GM12878 (cell line): ENCODE results near the gene TTC4. TPM values are rescaled to one million over a fixed set of nuclear protein-coding genes. Genes with fewer than 3 reads are reported as not detected.

Experiments
- ATAC-seq: fragments of 200-7000 bp; cut with Tn5 transposase; 3 replicates; pipeline ENCODE4 v1.9.1; 2020; ENCODE audit warnings: mild to moderate bottlenecking, moderate library complexity
- BruUV-seq: library from RNA; stranded (reverse); fragments of 400-500 nt; replicated peaks from 2 replicates; lab custom pipeline; 2021; lab: Mats Ljungman, UMichigan
- CTCF ChIA-PET: fragments of 300-600 bp; sonication (Branson Sonifier 250); formaldehyde crosslinking; extraction: SDS; loops from one replicate; lab custom pipeline; 2021; ENCODE audit warnings: inconsistent platforms; lab: Yijun Ruan, JAX
- POLR2A ChIA-PET: fragments of 350-600 bp; formaldehyde crosslinking; extraction: SDS; loops from one replicate; lab custom pipeline; 2021; ENCODE audit warnings: inconsistent platforms; lab: Charles Lee
- RAD21 ChIA-PET: fragments of 300-600 bp; sonication (Branson Sonifier 250); formaldehyde crosslinking; loops from one replicate; lab custom pipeline; 2023; ENCODE audit warnings: antibody characterized with exemption; ENCODE audit not compliant: unreplicated experiment; lab: Charles Lee
- SMC1A ChIA-PET: fragments of 300-600 bp; sonication (Branson Sonifier 250); formaldehyde crosslinking; loops from one replicate; lab custom pipeline; 2023; ENCODE audit not compliant: unreplicated experiment, uncharacterized antibody; lab: Charles Lee
- DNase-seq: peaks from one replicate; pipeline ENCODE4 v3.0.0-alpha.2; 2011; ENCODE audit warnings: low read depth, low spot score
- FAIRE-seq: peaks from 3 replicates; lab custom pipeline; 2011; peaks lifted over from hg19 to GRCh38; lab: Jason Lieb, UNC
- H2AFZ ChIP-seq: 2 replicates; pipeline ENCODE4 v1.6.0; 2011; ENCODE audit warnings: low read depth, low read length, control low read depth; ENCODE audit not compliant: control insufficient read depth
- H3K27ac ChIP-seq: 2 replicates; pipeline ENCODE4 v1.5.1; 2011; ENCODE audit warnings: control low read depth; ENCODE audit not compliant: control insufficient read depth, insufficient read depth
- H3K27me3 ChIP-seq, 2 experiments: replicated peaks in 1 of 2; 2 replicates each; pipeline versions ENCODE4 v1.6.0 to v1.6.1; 2011; ENCODE audit warnings: low read length in 1 of 2; ENCODE audit not compliant: control insufficient read depth in 2 of 2, insufficient read depth in 2 of 2
- H3K36me3 ChIP-seq, 2 experiments: 2 replicates each; pipeline ENCODE4 v1.5.1; 2011; ENCODE audit warnings: low read length in 1 of 2; ENCODE audit not compliant: control insufficient read depth in 2 of 2, insufficient read depth in 2 of 2
- H3K4me1 ChIP-seq: 2 replicates; pipeline ENCODE4 v1.6.1; 2011; ENCODE audit warnings: mild to moderate bottlenecking, low read length, moderate library complexity, mixed read lengths; ENCODE audit not compliant: control insufficient read depth, insufficient read depth
- H3K4me2 ChIP-seq: 2 replicates; pipeline ENCODE4 v1.6.0; 2011; ENCODE audit warnings: control low read depth; ENCODE audit not compliant: control insufficient read depth, insufficient read depth
- H3K4me3 ChIP-seq: fragments of 200-600 bp; sonication (generic); 2 replicates; pipeline ENCODE4 v1.5.1; 2016
- H3K79me2 ChIP-seq: 2 replicates; pipeline ENCODE4 v1.6.0; 2011; ENCODE audit warnings: low read length; ENCODE audit not compliant: control insufficient read depth, insufficient read depth
- H3K9ac ChIP-seq: 2 replicates; pipeline ENCODE4 v1.8.0; 2011; ENCODE audit warnings: low read length, control low read depth, mixed read lengths; ENCODE audit not compliant: control insufficient read depth, insufficient read depth
- H3K9me3 ChIP-seq: replicated peaks from 3 replicates; pipeline ENCODE4 v1.5.1; 2011; ENCODE audit warnings: mild to moderate bottlenecking, low read length; ENCODE audit not compliant: control insufficient read depth, insufficient read depth
- H4K20me1 ChIP-seq: 2 replicates; pipeline ENCODE4 v1.6.0; 2011; ENCODE audit not compliant: control insufficient read depth, insufficient read depth
- ETV6 ChIP-seq, 2 experiments: fragments of 450-650 bp in 1 of 2; IDR thresholded peaks in 1 of 2; conservative IDR thresholded peaks in 1 of 2; 2 replicates each; pipeline ENCODE4 v1.6.1; 2014; ENCODE audit warnings: antibody characterized with exemption in 1 of 2, borderline replicate concordance in 1 of 2, low read depth in 1 of 2, mild to moderate bottlenecking in 1 of 2, moderate library complexity in 1 of 2
- HSF1 ChIP-seq: fragments of 150-350 bp; IDR thresholded peaks from 2 replicates; pipeline ENCODE4 v1.6.1; 2014; ENCODE audit warnings: mild to moderate bottlenecking, low read depth, low read length
- NFYA ChIP-seq: IDR thresholded peaks from 2 replicates; pipeline ENCODE4 v1.6.1; 2011; ENCODE audit warnings: low read depth, mild to moderate bottlenecking, low read length, improper control_type of control experiment, borderline replicate concordance
- NR2F1 ChIP-seq: fragments of 450-650 bp; conservative IDR thresholded peaks from 2 replicates; pipeline ENCODE4 v1.6.1; 2017; ENCODE audit warnings: mild to moderate bottlenecking
- POLR2AphosphoS5 ChIP-seq: IDR thresholded peaks from 2 replicates; pipeline ENCODE4 v1.6.1; 2011; ENCODE audit warnings: mild to moderate bottlenecking, low read length, inconsistent platforms
- RB1 ChIP-seq: fragments of 450-650 bp; formaldehyde crosslinking; IDR thresholded peaks from 2 replicates; pipeline ENCODE4 v1.6.1; 2017; ENCODE audit warnings: mild to moderate bottlenecking, borderline replicate concordance
- RELB ChIP-seq: fragments of 450-650 bp; IDR thresholded peaks from 2 replicates; pipeline ENCODE4 v1.6.1; 2017; ENCODE audit warnings: low read depth, mild to moderate bottlenecking, moderate library complexity
- SMAD1 ChIP-seq: fragments of 450-650 bp; IDR thresholded peaks from 2 replicates; pipeline ENCODE4 v1.6.1; 2018; ENCODE audit warnings: mild to moderate bottlenecking, low read depth; ENCODE audit not compliant: partially characterized antibody
- SMAD5 ChIP-seq: IDR thresholded peaks from 2 replicates; pipeline ENCODE4 v1.6.1; 2016; ENCODE audit warnings: antibody characterized with exemption, low read depth
- SREBF1 ChIP-seq: IDR thresholded peaks from 2 replicates; pipeline ENCODE4 v1.6.1; 2012; ENCODE audit warnings: mild to moderate bottlenecking, low read length
- SUZ12 ChIP-seq: fragments of 200-600 bp; sonication (generic); IDR thresholded peaks from one replicate; pipeline ENCODE4 v1.6.1; 2018; ENCODE audit warnings: antibody characterized with exemption, mild to moderate bottlenecking; ENCODE audit not compliant: unreplicated experiment
- YY1 ChIP-seq: IDR thresholded peaks from 2 replicates; pipeline ENCODE4 v1.6.1; 2011; ENCODE audit warnings: low read depth, mild to moderate bottlenecking, low read length
- ZNF274 ChIP-seq: IDR thresholded peaks from one replicate; pipeline ENCODE4 v1.8.0; 2011; ENCODE audit not compliant: insufficient read length, insufficient read depth
- ZZZ3 ChIP-seq: IDR thresholded peaks from 2 replicates; pipeline ENCODE4 v1.6.1; 2011; ENCODE audit warnings: low read depth; ENCODE audit not compliant: control insufficient read depth, insufficient read length
- WGBS: methylation state at CpG from one replicate; pipeline ENCODE4 v1.1.6; 2016; ENCODE audit warnings: low lambda C conversion rate; ENCODE audit not compliant: insufficient replicate concordance, insufficient coverage; ENCODE audit errors: missing lambda C conversion rate; 5-methylcytosine and 5-hydroxymethylcytosine counted together
- in situ Hi-C: fragments of 300-500 bp; cut with MboI; formaldehyde crosslinking; loops from 9 replicates; pipeline ENCODE4 v1.14.3; 2018; ENCODE audit warnings: mixed read lengths
- intact Hi-C: fragments of 100-400 bp; cut with micrococcal nuclease; formaldehyde crosslinking; loops from one replicate; pipeline ENCODE4 v1.14.2; 2022; ENCODE audit not compliant: unreplicated experiment
- polyA plus RNA-seq, 11 experiments: library from polyadenylated mRNA; depleted of rRNA in 4 of 11; unstranded in 6 of 11; stranded (reverse) in 5 of 11; fragments of >200 nt; fragmentation: Nextera tagmentation in 4 of 11; fragmentation: Illumina TruSeq in 1 of 11; extraction: Ambion mirVana in 4 of 11; extraction: Trizol in 1 of 11; gene quantifications; 1 replicate in 1 of 11; 2 replicates in 10 of 11; pipeline versions ENCODE4 v1.2.1 to v1.2.3, GENCODE V29; 2011 to 2016; ENCODE audit warnings: inconsistent platforms in 2 of 11, missing spikeins in 2 of 11, low read depth in 1 of 11
- total RNA-seq, 4 experiments: library from RNA; depleted of rRNA in 3 of 4; stranded (reverse); fragments of >200 nt in 3 of 4; fragmentation: Illumina TruSeq in 1 of 4; extraction: Trizol in 1 of 4; gene quantifications; 2 replicates each; pipeline versions ENCODE4 v1.2.1 to v1.2.3, GENCODE V29; 2013 to 2021

Gene TTC4
- total and polyA plus RNA-seq, 10 of the 15 experiments (the other 5 are each of a cell fraction or from before 2014, with no cell fraction given), result 23.4 to 50.5 (median 36.0) TPM

- Histone ChIP-seq H3K36me3 (no peaks in the 10 kb centered on the region), H3K9me3 (no peaks in the 10 kb centered on the region), H4K20me1 (no peaks in the 10 kb centered on the region), H2AFZ (no peak overlapping the region), H3K27ac (no peak overlapping the region), H3K9ac (no peak overlapping the region), H3K4me1 (no peaks in the 10 kb centered on the region), H3K79me2 (no peaks in the 10 kb centered on the region), H3K4me2 (no peak overlapping the region), H3K27me3 (no peaks in the 10 kb centered on the region), H3K4me3 (no peak overlapping the region)
- CTCF ChIA-PET, result interaction anchor here (0.7 kb wide), 1 partner anchor 8 kb away, joined by 3 read pairs; no protein-coding TSS in a partner anchor
- intact Hi-C loops, result no loop called here
- POLR2A ChIA-PET, result no interaction called here
- FAIRE-seq, result no peak
- ATAC-seq, result no peak
- no peak for DNase-seq
- TF ChIP-seq SMAD5 (no peak), POLR2AphosphoS5 (no peak), YY1 (no peak), ZZZ3 (no peak), NFYA (no peak), RELB (no peak), SUZ12 (no peak), SMAD1 (no peak), SREBF1 (no peak), ETV6 (conservative IDR thresholded peaks at IDR 0.05 in 1 of 2, IDR thresholded peaks at IDR 0.05 in 1 of 2; ENCODE audit: borderline replicate concordance in 1 of 2, low read depth in 1 of 2) (no peak), RB1 (no peak), HSF1 (no peak), NR2F1 (no peak), ZNF274 (no peak)
- RAD21 ChIA-PET, result no interaction called here
- 24% methylated on average over 4 of the region's 4 CpGs for WGBS
- SMC1A ChIA-PET, result no interaction called here
- no TSS peak for BruUV-seq
- in situ Hi-C loops, result no loop called here
Observed at GRCh38 chr1:54777011-54777410, 61.4 kb downstream of the TTC4 start.
